Upper lobe of left lung (tissue), 6 donors: ENCODE results near the gene MFRP. TPM values are rescaled to one million over a fixed set of nuclear protein-coding genes. Genes with fewer than 3 reads are reported as not detected.

Experiments
- ATAC-seq, 2 donors: fragments of 200-7000 bp; cut with Tn5 transposase; one replicate each; pipeline ENCODE4 v1.9.1; 2022; ENCODE audit warnings: mild to moderate bottlenecking in 2 of 2, moderate library complexity in 2 of 2; ENCODE audit not compliant: low FRiP score in 2 of 2
- DNase-seq, 2 donors: peaks; one replicate each; pipeline ENCODE4 v3.0.0-alpha.2; 2019 to 2020
- H3K27ac ChIP-seq, 4 donors: fragments of 200-600 bp; sonication (generic); one replicate each; pipeline ENCODE4 v1.5.1; 2016 to 2019
- H3K27me3 ChIP-seq, 4 donors: fragments of 200-600 bp; sonication (generic); one replicate each; pipeline ENCODE4 v1.5.1; 2017 to 2019
- H3K36me3 ChIP-seq, 4 donors: fragments of 200-600 bp; sonication (generic); one replicate each; pipeline ENCODE4 v1.5.1; 2016 to 2019
- H3K4me1 ChIP-seq, 4 donors: fragments of 200-600 bp; sonication (generic); one replicate each; pipeline ENCODE4 v1.5.1; 2018 to 2019
- H3K4me3 ChIP-seq, 4 donors: fragments of 200-600 bp; sonication (generic); one replicate each; pipeline ENCODE4 v1.5.1; 2017 to 2019; ENCODE audit warnings: mild to moderate bottlenecking in 2 of 4, moderate library complexity in 1 of 4
- H3K9me3 ChIP-seq, 4 donors: fragments of 200-600 bp; sonication (generic); one replicate each; pipeline ENCODE4 v1.5.1; 2018 to 2019
- EP300 ChIP-seq, 4 donors: sonication (generic); formaldehyde crosslinking; IDR thresholded peaks; one replicate each; pipeline ENCODE4 v1.5.1; 2017; ENCODE audit warnings: antibody characterized with exemption in 4 of 4, control low read depth in 2 of 4
- POLR2A ChIP-seq, 4 donors: fragments of 450-650 bp; IDR thresholded peaks; one replicate each; pipeline ENCODE4 v1.5.1; 2016 to 2017; ENCODE audit warnings: antibody characterized with exemption in 4 of 4, mild to moderate bottlenecking in 2 of 4
- POLR2AphosphoS5 ChIP-seq, 2 donors: sonication (generic); formaldehyde crosslinking; IDR thresholded peaks; one replicate each; pipeline ENCODE4 v1.5.1; 2017; ENCODE audit warnings: antibody characterized with exemption in 2 of 2
- WGBS, 2 donors: methylation state at CpG; one replicate each; pipeline ENCODE4 v1.1.5; 2017 to 2018; 5-methylcytosine and 5-hydroxymethylcytosine counted together
- total RNA-seq, 6 donors: library from RNA; depleted of rRNA in 4 of 6; stranded (reverse); fragments of >200 nt in 4 of 6; gene quantifications; one replicate each; pipeline versions ENCODE4 v1.1.0 to v1.2.1, GENCODE V29; 2016 to 2021
- TF ChIP-seq, protein P1 (sequence below), 6 experiments: fragments of 450-650 bp in 4 of 6; fragments of 200-600 bp in 2 of 6; sonication (generic) in 2 of 6; IDR thresholded peaks; one replicate each; pipeline ENCODE4 v1.5.1; 2016 to 2019; ENCODE audit warnings: antibody characterized with exemption in 6 of 6
- donor health status: DM: no; HTN: no; CAD: no; lungs with moderate emphysema.
- donor health status: DM: no; HTN: yes; CAD: no; lungs with severe emphysema.

MFRP gene
- total RNA-seq, 6 donors from 2014 or later = not detected

DNA sequence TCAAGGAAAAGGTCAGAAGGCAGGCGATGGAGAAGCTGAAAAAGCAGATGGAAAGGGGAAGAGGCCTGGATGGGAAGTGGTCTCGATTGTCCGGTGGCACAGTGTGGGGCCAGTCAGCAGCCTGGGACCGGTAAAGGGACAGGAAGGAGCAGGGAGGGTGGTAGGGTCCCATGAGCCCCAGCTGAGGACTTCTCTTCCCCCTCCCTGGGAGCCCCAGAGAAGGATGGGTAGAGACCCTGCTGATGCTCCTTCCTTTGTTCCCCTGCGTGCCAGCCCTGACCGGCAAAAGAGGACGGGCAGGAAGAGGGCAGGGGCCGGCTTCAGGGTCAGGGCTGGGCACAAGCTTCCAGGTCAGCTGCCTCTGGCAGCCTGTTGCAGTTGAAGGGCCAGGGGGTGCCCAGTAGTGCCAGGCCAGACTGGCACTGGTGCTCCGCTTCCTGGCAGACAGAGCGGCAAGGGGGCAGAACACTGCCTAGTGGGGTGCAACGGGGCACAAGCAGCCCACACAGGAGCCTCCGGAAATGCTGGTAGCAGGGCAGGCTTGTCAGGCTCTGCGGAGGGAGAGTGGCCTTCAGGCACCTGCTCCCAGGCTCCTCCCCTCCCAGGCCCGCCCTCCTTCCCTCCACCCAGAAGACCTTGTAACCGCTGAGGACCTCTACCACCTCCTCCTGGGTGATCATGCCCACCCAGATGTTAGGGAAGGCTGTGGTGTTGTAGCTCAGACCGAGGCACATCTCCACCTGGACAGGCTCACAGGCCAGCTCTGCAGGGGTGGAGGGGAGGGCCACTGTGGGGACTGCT is 5.1 kb downstream of the MFRP start:
- H3K36me3 ChIP-seq = peaks cover 0 to 4% (median 1%) of the 10 kb centered on the region in 4 donors
- H3K9me3 ChIP-seq = no peaks in the 10 kb centered on the region
- peak overlapping the region; percentile 91 to 96 (median 92) for H3K27ac ChIP-seq
- peak in 1 of 2 donors; percentile 60 for DNase-seq
- H3K4me3 ChIP-seq = peak overlapping the region in 2 of 4 donors; percentile 65
- 27 to 34% methylated on average over 4 to 12 of the region's 16 CpGs for WGBS, 2 donors
- TF ChIP-seq POLR2A (IDR thresholded peaks at IDR 0.05) = no peak
- peak in 1 of 2 donors; percentile 30 for TF ChIP-seq POLR2AphosphoS5 (IDR thresholded peaks at IDR 0.05)
- ATAC-seq = no peak
- peaks cover 37 to 52% (median 46%) of the 10 kb centered on the region in 4 donors for H3K4me1 ChIP-seq
- H3K27me3 ChIP-seq = peaks cover 0 to 17% (median 8%) of the 10 kb centered on the region in 4 donors

GRCh38 chr11:119340335-119341221 is 5.9 kb downstream of the MFRP start, which contains the start of gene C1QTNF5:
C1QTNF5 (minus strand) TSS chr11:119340883; CDS start chr11:119340397, 486 bp downstream.
- no peak for TF ChIP-seq EP300 (IDR thresholded peaks at IDR 0.05)
- TF ChIP-seq POLR2AphosphoS5 (IDR thresholded peaks at IDR 0.05) = peak in 1 of 2 donors; percentile 41
- no peak for TF ChIP-seq POLR2A (IDR thresholded peaks at IDR 0.05)
- TF ChIP-seq, protein P1, sequence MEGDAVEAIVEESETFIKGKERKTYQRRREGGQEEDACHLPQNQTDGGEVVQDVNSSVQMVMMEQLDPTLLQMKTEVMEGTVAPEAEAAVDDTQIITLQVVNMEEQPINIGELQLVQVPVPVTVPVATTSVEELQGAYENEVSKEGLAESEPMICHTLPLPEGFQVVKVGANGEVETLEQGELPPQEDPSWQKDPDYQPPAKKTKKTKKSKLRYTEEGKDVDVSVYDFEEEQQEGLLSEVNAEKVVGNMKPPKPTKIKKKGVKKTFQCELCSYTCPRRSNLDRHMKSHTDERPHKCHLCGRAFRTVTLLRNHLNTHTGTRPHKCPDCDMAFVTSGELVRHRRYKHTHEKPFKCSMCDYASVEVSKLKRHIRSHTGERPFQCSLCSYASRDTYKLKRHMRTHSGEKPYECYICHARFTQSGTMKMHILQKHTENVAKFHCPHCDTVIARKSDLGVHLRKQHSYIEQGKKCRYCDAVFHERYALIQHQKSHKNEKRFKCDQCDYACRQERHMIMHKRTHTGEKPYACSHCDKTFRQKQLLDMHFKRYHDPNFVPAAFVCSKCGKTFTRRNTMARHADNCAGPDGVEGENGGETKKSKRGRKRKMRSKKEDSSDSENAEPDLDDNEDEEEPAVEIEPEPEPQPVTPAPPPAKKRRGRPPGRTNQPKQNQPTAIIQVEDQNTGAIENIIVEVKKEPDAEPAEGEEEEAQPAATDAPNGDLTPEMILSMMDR (IDR thresholded peaks at IDR 0.05) = no peak
- DNase-seq = peak; percentile 76 to 87
- WGBS, 2 donors = 6 to 15% methylated on average over 12 to 35 of the region's 53 CpGs
- peaks cover 40 to 56% (median 49%) of the 10 kb centered on the region in 4 donors for H3K4me1 ChIP-seq
- no peaks in the 10 kb centered on the region for H3K9me3 ChIP-seq
- H3K36me3 ChIP-seq = peaks cover 0 to 6% (median 1%) of the 10 kb centered on the region in 4 donors
- peaks cover 0 to 17% (median 8%) of the 10 kb centered on the region in 4 donors for H3K27me3 ChIP-seq
- ATAC-seq = peak in 1 of 2 donors; percentile 78
- H3K4me3 ChIP-seq = peak within 1 kb of the TSS; percentile 45 to 65 (median 60)
- peak within 1 kb of the TSS; percentile 91 to 96 (median 92) for H3K27ac ChIP-seq

- Histone ChIP-seq H3K4me3 (peak overlapping the region; percentile 45 to 65 (median 60)), H3K36me3 (peaks cover 0 to 6% (median 1%) of the 10 kb centered on the region in 4 donors), H3K27ac (peak overlapping the region; percentile 91 to 96 (median 92)), H3K4me1 (peaks cover 48 to 64% (median 57%) of the 10 kb centered on the region in 4 donors), H3K9me3 (no peaks in the 10 kb centered on the region), H3K27me3 (peaks cover 0 to 17% (median 8%) of the 10 kb centered on the region in 4 donors)
- peak in 1 of 2 donors; percentile 33 for TF ChIP-seq POLR2AphosphoS5 (IDR thresholded peaks at IDR 0.05)
- TF ChIP-seq, protein P1 (IDR thresholded peaks at IDR 0.05) = peak; percentile 88 to 94 (median 94)
- TF ChIP-seq EP300 (IDR thresholded peaks at IDR 0.05) = no peak
- TF ChIP-seq POLR2A (IDR thresholded peaks at IDR 0.05) = peak in 1 of 4 donors; percentile 16
- peak; percentile 34 to 84 for ATAC-seq
- 13 to 14% methylated on average over 3 to 23 of the region's 86 CpGs for WGBS, 2 donors
- peak; percentile 70 to 95 for DNase-seq
Observed at GRCh38 chr11:119339589-119340334, 6.7 kb downstream of the MFRP start.

DNA sequence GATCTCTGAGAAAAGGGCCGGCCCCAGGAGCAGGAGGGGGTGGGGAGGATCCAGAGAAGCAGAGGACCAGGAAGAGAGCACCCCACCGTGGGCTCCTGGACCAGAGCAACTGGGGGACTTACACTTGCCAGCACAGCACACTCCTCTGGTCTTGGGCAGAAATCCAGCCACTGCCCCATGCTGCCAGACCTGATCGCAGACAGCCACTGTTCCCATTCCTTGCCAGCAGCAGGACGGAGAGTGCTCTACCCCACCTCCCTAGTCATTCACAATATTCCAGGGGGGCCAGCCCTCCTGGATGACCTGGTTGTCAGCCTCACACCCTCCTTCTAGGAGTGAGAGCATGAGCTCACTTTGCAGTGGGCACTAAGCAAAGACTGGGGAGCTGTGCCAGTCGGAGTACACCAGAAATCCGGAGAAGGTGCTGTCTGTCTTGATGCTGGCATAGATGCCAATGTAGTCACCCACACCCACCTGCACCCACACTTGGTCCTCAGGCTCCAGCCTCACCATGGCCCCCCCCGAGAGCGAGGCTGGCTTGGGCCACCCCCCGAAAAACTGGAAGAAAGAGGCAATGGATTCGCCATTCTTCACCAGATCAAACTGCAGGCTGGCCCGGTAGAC is 7.4 kb downstream of the MFRP start:
- Histone ChIP-seq H3K27ac (peak overlapping the region; percentile 91 to 96 (median 92)), H3K4me1 (peaks cover 49 to 64% (median 57%) of the 10 kb centered on the region in 4 donors), H3K27me3 (peaks cover 0 to 17% (median 8%) of the 10 kb centered on the region in 4 donors), H3K9me3 (no peaks in the 10 kb centered on the region), H3K36me3 (peaks cover 0 to 6% (median 1%) of the 10 kb centered on the region in 4 donors), H3K4me3 (peak overlapping the region; percentile 45 to 65 (median 60))
- TF ChIP-seq, protein P1 (IDR thresholded peaks at IDR 0.05) = no peak
- TF ChIP-seq EP300 (IDR thresholded peaks at IDR 0.05) (no peak), POLR2A (IDR thresholded peaks at IDR 0.05) (no peak), POLR2AphosphoS5 (IDR thresholded peaks at IDR 0.05) (no peak)
- DNase-seq (no peak), ATAC-seq (no peak)
- 14 to 56% methylated on average over 1 to 11 of the region's 11 CpGs for WGBS, 2 donors
